ENCODE measurements around the gene BLOC1S6. TPM values are rescaled to one million over a fixed set of nuclear protein-coding genes. Genes with fewer than 3 reads are reported as not detected.

The BLOC1S6 gene
- polyA plus RNA-seq, 1 donor from 2014 or later: 179 TPM

DNA sequence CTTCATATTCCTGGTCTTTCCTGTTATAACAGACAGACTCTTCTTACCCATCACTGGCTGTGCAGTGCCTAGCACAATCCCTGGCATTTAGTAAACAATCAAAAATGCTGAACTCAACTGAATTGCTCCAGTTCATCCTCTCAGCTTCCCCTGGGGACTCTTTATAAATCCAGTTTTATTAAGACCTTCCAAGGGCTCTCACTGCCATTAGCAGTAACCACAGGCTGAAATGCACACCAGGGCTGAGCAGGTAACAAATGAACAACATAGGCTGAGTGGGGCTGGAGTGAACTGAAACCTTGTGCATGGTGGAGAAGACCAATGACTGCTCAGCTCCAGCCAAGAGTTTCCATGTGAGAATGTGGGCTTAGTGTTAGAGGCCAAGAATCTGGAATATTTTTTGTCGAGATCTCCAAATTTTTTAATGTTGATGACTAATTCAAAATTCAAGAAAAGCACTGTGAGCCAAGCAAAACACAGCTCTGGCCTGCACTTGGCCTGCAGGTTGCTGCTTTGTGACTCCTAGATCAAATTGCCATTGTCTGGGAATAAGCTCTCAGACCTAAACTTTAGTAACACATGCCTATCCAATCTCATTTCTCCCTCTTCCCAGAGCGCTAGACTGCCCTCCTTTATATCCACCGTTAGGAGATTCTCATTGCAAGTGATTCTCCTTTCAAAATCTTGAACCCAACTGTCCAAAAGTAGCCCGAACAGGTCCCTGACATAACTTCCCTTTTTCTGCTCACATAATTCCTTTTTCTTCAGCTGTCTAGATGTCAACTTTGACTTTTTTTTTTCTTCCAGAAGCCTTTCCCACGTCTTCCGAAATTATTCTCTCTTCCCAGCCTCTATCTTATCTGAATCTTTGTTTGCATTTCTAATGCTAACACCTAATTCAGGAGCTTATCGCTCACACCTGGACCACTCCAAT lies 55.1 kb downstream of the BLOC1S6 start:
- Histone ChIP-seq H3F3A (ENCODE audit: insufficient read depth, low read length, poor library complexity, severe bottlenecking) (no peaks in the 10 kb centered on the region), H3K4me3 (ENCODE audit: low read length) (no peak overlapping the region), H3K9me2 (ENCODE audit: insufficient read depth, low read length) (no peaks in the 10 kb centered on the region), H3K36me3 (ENCODE audit: insufficient read depth, low read length) (no peaks in the 10 kb centered on the region), H4K20me1 (ENCODE audit: insufficient read depth) (no peaks in the 10 kb centered on the region), H3K9ac (ENCODE audit: low read length) (no peak overlapping the region), H2AFZ (ENCODE audit: low read depth, low read length) (no peak overlapping the region), H3K27me3 (ENCODE audit: insufficient read depth, low read depth, low read length) (no peaks in the 10 kb centered on the region), H3K4me2 (ENCODE audit: low read length) (no peak overlapping the region), H3K27ac (ENCODE audit: low read length) (no peak overlapping the region), H3K9me3 (ENCODE audit: low read length) (no peaks in the 10 kb centered on the region), H3K79me2 (replicated peaks; ENCODE audit: insufficient read depth, low read length) (no peaks in the 10 kb centered on the region)
- TF ChIP-seq, protein P1, sequence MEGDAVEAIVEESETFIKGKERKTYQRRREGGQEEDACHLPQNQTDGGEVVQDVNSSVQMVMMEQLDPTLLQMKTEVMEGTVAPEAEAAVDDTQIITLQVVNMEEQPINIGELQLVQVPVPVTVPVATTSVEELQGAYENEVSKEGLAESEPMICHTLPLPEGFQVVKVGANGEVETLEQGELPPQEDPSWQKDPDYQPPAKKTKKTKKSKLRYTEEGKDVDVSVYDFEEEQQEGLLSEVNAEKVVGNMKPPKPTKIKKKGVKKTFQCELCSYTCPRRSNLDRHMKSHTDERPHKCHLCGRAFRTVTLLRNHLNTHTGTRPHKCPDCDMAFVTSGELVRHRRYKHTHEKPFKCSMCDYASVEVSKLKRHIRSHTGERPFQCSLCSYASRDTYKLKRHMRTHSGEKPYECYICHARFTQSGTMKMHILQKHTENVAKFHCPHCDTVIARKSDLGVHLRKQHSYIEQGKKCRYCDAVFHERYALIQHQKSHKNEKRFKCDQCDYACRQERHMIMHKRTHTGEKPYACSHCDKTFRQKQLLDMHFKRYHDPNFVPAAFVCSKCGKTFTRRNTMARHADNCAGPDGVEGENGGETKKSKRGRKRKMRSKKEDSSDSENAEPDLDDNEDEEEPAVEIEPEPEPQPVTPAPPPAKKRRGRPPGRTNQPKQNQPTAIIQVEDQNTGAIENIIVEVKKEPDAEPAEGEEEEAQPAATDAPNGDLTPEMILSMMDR (IDR thresholded peaks at IDR 0.05; ENCODE audit: poor library complexity, severe bottlenecking): no peak
- no peak for TF ChIP-seq EZH2 (IDR thresholded peaks at IDR 0.05; ENCODE audit: borderline replicate concordance, insufficient read depth, low read length, poor library complexity, severe bottlenecking)

GRCh38 chr15:45644437-45644836 lies 57.3 kb downstream of the BLOC1S6 start:
- no peaks in the 10 kb centered on the region for H3K9me2 ChIP-seq (ENCODE audit: insufficient read depth, low read length)
- H3K27me3 ChIP-seq (ENCODE audit: insufficient read depth, low read depth, low read length): no peaks in the 10 kb centered on the region
- H3K4me3 ChIP-seq (ENCODE audit: low read length): no peak overlapping the region
- H4K20me1 ChIP-seq (ENCODE audit: insufficient read depth): no peaks in the 10 kb centered on the region
- H3K79me2 ChIP-seq (replicated peaks; ENCODE audit: insufficient read depth, low read length): no peaks in the 10 kb centered on the region
- no peak overlapping the region for H3K9ac ChIP-seq (ENCODE audit: low read length)
- H3K36me3 ChIP-seq (ENCODE audit: insufficient read depth, low read length): no peaks in the 10 kb centered on the region
- no peak overlapping the region for H3K27ac ChIP-seq (ENCODE audit: low read length)
- no peak overlapping the region for H3K4me2 ChIP-seq (ENCODE audit: low read length)
- H2AFZ ChIP-seq (ENCODE audit: low read depth, low read length): no peak overlapping the region
- H3K9me3 ChIP-seq (ENCODE audit: low read length): no peaks in the 10 kb centered on the region
- no peaks in the 10 kb centered on the region for H3F3A ChIP-seq (ENCODE audit: insufficient read depth, low read length, poor library complexity, severe bottlenecking)
- TF ChIP-seq TAF1 (IDR thresholded peaks at IDR 0.05; ENCODE audit: low read depth): no peak
- no peak for TF ChIP-seq EP300 (conservative IDR thresholded peaks at IDR 0.05; ENCODE audit: poor library complexity, severe bottlenecking)
- no peak for TF ChIP-seq POLR2AphosphoS5 (IDR thresholded peaks at IDR 0.05)
- TF ChIP-seq, protein P2, sequence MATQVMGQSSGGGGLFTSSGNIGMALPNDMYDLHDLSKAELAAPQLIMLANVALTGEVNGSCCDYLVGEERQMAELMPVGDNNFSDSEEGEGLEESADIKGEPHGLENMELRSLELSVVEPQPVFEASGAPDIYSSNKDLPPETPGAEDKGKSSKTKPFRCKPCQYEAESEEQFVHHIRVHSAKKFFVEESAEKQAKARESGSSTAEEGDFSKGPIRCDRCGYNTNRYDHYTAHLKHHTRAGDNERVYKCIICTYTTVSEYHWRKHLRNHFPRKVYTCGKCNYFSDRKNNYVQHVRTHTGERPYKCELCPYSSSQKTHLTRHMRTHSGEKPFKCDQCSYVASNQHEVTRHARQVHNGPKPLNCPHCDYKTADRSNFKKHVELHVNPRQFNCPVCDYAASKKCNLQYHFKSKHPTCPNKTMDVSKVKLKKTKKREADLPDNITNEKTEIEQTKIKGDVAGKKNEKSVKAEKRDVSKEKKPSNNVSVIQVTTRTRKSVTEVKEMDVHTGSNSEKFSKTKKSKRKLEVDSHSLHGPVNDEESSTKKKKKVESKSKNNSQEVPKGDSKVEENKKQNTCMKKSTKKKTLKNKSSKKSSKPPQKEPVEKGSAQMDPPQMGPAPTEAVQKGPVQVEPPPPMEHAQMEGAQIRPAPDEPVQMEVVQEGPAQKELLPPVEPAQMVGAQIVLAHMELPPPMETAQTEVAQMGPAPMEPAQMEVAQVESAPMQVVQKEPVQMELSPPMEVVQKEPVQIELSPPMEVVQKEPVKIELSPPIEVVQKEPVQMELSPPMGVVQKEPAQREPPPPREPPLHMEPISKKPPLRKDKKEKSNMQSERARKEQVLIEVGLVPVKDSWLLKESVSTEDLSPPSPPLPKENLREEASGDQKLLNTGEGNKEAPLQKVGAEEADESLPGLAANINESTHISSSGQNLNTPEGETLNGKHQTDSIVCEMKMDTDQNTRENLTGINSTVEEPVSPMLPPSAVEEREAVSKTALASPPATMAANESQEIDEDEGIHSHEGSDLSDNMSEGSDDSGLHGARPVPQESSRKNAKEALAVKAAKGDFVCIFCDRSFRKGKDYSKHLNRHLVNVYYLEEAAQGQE (IDR thresholded peaks at IDR 0.05; ENCODE audit: borderline replicate concordance): no peak
- TF ChIP-seq, protein P1 (IDR thresholded peaks at IDR 0.05; ENCODE audit: poor library complexity, severe bottlenecking): no peak
- TF ChIP-seq RAD21 (conservative IDR thresholded peaks at IDR 0.05): no peak
- no peak for TF ChIP-seq SMC3 (conservative IDR thresholded peaks at IDR 0.05; ENCODE audit: poor library complexity)
- no peak for TF ChIP-seq EZH2 (IDR thresholded peaks at IDR 0.05; ENCODE audit: borderline replicate concordance, insufficient read depth, low read length, poor library complexity, severe bottlenecking)
- no peak for TF ChIP-seq MXI1 (conservative IDR thresholded peaks at IDR 0.05; ENCODE audit: poor library complexity, severe bottlenecking)

Measured in neural cell (in vitro differentiated cells).